ENCODE measurements around the gene PPP3CA.

DNA sequence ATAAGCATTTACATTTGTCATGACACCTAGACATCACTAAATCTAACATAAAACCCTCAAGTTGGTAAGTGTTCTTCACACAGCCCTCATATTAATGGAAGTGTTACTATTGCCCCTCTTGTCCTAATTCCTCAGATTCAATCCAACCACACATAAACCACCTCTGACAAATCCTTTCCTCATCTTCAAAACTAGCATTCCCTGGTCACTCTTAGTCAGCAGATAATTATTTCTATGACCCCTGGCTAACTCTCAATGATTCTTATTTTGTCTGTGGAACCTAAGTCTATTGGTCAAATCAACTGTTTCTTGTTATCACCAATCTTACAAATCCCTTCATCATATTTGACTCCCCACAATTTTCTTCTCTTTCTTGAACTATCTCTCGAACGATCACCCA, 168.6 kb downstream of the PPP3CA start:
- no peak for TF ChIP-seq EZH2 (IDR thresholded peaks at IDR 0.05; ENCODE audit: insufficient read depth, poor library complexity, severe bottlenecking)
- TF ChIP-seq EZH2phosphoT487 (IDR thresholded peaks at IDR 0.05; ENCODE audit: insufficient read depth, low read depth): 0 out of 2 replicates have a peak, but pooled peaks have one; percentile 69
